ENCODE data around the gene WNK2. TPM values are rescaled to one million over a fixed set of nuclear protein-coding genes. Genes with fewer than 3 reads are reported as not detected.

Gene WNK2
- total RNA-seq, 1 experiment from 2014 or later: 69.4 TPM

DNA sequence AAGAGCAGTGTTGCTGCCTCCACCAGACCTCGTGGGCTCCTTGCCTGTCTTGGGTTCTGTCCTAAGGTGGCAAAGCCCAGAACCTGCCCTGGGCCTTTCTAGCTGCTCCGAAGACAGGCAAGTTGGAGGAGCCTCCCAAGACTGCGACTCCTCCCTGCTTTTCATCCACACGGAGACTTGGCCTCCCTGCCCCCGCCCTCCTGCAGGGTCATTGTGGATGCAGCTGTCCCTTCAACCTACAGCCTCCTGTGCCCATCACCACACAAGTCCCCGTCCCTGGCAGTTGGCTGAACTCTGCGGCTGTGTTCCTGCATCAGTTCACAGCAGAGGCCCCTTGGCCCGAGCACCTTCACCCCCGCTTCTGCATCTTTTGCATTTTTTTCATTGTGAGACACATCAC, 59.2 kb downstream of the WNK2 start:
- H4K91ac ChIP-seq (ENCODE audit: insufficient read length, low read depth, low read length): no peak overlapping the region
- H2BK15ac ChIP-seq (ENCODE audit: low read depth, low read length): no peak overlapping the region
- no peak for DNase-seq
- H2BK20ac ChIP-seq (ENCODE audit: low read depth, low read length, poor library complexity, severe bottlenecking): no peak overlapping the region
- H3K18ac ChIP-seq (ENCODE audit: insufficient read length, low read depth, low read length): no peak overlapping the region
- H2BK12ac ChIP-seq (ENCODE audit: insufficient read length, low read depth, low read length): no peak overlapping the region
- no peaks in the 10 kb centered on the region for H3K23me2 ChIP-seq (ENCODE audit: insufficient read length, low read depth, low read length, poor library complexity, severe bottlenecking)
- H3K4ac ChIP-seq (ENCODE audit: low read depth, low read length): no peak overlapping the region
- Mint-ChIP-seq H3K27me3 (ENCODE audit: low read depth) (no peaks in the 10 kb centered on the region), H3K4me1 (peaks cover 10 to 22% of the 10 kb centered on the region in 2 experiments), H3K27ac (no peak overlapping the region), H3K4me3 (no peak overlapping the region), H3K36me3 (ENCODE audit: insufficient read depth in 1 of 3, low read depth in 3 of 3) (peaks cover 13 to 28% (median 22%) of the 10 kb centered on the region in 3 experiments; a peak in 6 of 7 replicates), H3K9me3 (no peaks in the 10 kb centered on the region)
- H3K27ac ChIP-seq (ENCODE audit: insufficient read length, low read depth, low read length): no peak overlapping the region
- no peak overlapping the region for H2BK120ac ChIP-seq (ENCODE audit: low read depth, low read length, poor library complexity, severe bottlenecking)
- H3K27me3 ChIP-seq (ENCODE audit: insufficient read depth, low read length): no peaks in the 10 kb centered on the region
- TF ChIP-seq, protein P1, sequence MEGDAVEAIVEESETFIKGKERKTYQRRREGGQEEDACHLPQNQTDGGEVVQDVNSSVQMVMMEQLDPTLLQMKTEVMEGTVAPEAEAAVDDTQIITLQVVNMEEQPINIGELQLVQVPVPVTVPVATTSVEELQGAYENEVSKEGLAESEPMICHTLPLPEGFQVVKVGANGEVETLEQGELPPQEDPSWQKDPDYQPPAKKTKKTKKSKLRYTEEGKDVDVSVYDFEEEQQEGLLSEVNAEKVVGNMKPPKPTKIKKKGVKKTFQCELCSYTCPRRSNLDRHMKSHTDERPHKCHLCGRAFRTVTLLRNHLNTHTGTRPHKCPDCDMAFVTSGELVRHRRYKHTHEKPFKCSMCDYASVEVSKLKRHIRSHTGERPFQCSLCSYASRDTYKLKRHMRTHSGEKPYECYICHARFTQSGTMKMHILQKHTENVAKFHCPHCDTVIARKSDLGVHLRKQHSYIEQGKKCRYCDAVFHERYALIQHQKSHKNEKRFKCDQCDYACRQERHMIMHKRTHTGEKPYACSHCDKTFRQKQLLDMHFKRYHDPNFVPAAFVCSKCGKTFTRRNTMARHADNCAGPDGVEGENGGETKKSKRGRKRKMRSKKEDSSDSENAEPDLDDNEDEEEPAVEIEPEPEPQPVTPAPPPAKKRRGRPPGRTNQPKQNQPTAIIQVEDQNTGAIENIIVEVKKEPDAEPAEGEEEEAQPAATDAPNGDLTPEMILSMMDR (conservative IDR thresholded peaks at IDR 0.05): no peak
- H4K5ac ChIP-seq (ENCODE audit: insufficient read length, low read depth, low read length): no peak overlapping the region
- H3K9me3 ChIP-seq (ENCODE audit: control insufficient read depth, low read depth, low read length): no peaks in the 10 kb centered on the region
- no CpG with 5 or more reads among the region's 9 CpGs for WGBS (ENCODE audit: extremely low coverage, insufficient read length, low lambda C conversion rate)
- H4K20me1 ChIP-seq (ENCODE audit: control insufficient read depth, insufficient read depth, insufficient read length): no peaks in the 10 kb centered on the region
- H3K4me1 ChIP-seq (ENCODE audit: insufficient read depth, low read length): no peaks in the 10 kb centered on the region; the same call in 1 of the 2 replicates
- H3K79me1 ChIP-seq (ENCODE audit: insufficient read depth, low read depth, low read length, poor library complexity, severe bottlenecking): no peaks in the 10 kb centered on the region
- H2AK5ac ChIP-seq (ENCODE audit: insufficient read length, low read length): no peak overlapping the region
- H3K14ac ChIP-seq (ENCODE audit: insufficient read depth, low read length): peak overlapping the region; percentile 1; the same call in 1 of the 2 replicates
- H4K8ac ChIP-seq (replicated peaks; ENCODE audit: insufficient read length, low read depth, low read length): no peak overlapping the region
- no peak overlapping the region for H2BK5ac ChIP-seq (ENCODE audit: insufficient read length, low read length)
- H3K9ac ChIP-seq (ENCODE audit: extremely low read depth, insufficient read length, low read length): no peak overlapping the region
- H3K4me2 ChIP-seq (ENCODE audit: insufficient read depth, insufficient read length, low read length): no peak overlapping the region
- no peak overlapping the region for H3K56ac ChIP-seq (ENCODE audit: insufficient read length, low read depth, low read length)
- H3K23ac ChIP-seq (ENCODE audit: insufficient read length, low read depth, low read length): no peak overlapping the region
- H2AFZ ChIP-seq (ENCODE audit: low read length): no peak overlapping the region
- no peak overlapping the region for H3T11ph ChIP-seq (ENCODE audit: low read length)
- no peaks in the 10 kb centered on the region for H3K79me2 ChIP-seq (ENCODE audit: insufficient read depth, low read length)

Data from H9 (cell line).